K562 (cell line): ENCODE measurements around the gene DCAF7. TPM values are rescaled to one million over a fixed set of nuclear protein-coding genes. Genes with fewer than 3 reads are reported as not detected.

Experiments used
- BRCA1 ChIP-seq, 2 experiments: fragments of 450-650 bp in 1 of 2; sonication (generic) in 1 of 2; formaldehyde crosslinking in 1 of 2; IDR thresholded peaks; 2 replicates each; pipeline versions ENCODE4 v1.5.0 to v1.6.1; 2017 to 2020; ENCODE audit warnings: mild to moderate bottlenecking in 1 of 2, missing genetic modification reagents in 1 of 2
- CREBBP ChIP-seq: IDR thresholded peaks from one replicate; pipeline ENCODE4 v1.6.1; 2012; ENCODE audit warnings: low read depth, mild to moderate bottlenecking, control low read depth, inconsistent platforms, low read length
- CTBP1 ChIP-seq: fragments of 450-650 bp; IDR thresholded peaks from 2 replicates; pipeline ENCODE4 v1.6.1; 2016; ENCODE audit warnings: borderline replicate concordance
- E2F3 ChIP-seq: fragments of 250-450 bp; sonication (Bioruptor Pico); IDR thresholded peaks from 2 replicates; pipeline ENCODE4 v1.4.0; 2020; ENCODE audit warnings: mild to moderate bottlenecking
- ETS2 ChIP-seq: IDR thresholded peaks from 2 replicates; pipeline ENCODE4 v1.6.1; 2016; ENCODE audit warnings: borderline replicate concordance, missing genetic modification characterization, mild to moderate bottlenecking, moderate library complexity, missing compliant biosample characterization; ENCODE audit not compliant: poor library complexity, severe bottlenecking
- LARP7 ChIP-seq: fragments of 450-650 bp; IDR thresholded peaks from 2 replicates; pipeline ENCODE4 v1.6.1; 2016
- NR1H2 ChIP-seq: sonication (generic); formaldehyde crosslinking; IDR thresholded peaks from 2 replicates; pipeline ENCODE4 v1.4.0; 2020; ENCODE audit warnings: mild to moderate bottlenecking, missing genetic modification reagents
- SOX6 ChIP-seq: fragments of 450-650 bp; IDR thresholded peaks from 2 replicates; pipeline ENCODE4 v1.6.1; 2014; ENCODE audit warnings: mild to moderate bottlenecking
- SRSF3 ChIP-seq: fragments of 200-400 bp; formaldehyde crosslinking; IDR thresholded peaks from 2 replicates; pipeline ENCODE4 v1.6.1; 2016; ENCODE audit warnings: mild to moderate bottlenecking, low read length, moderate library complexity; ENCODE audit not compliant: insufficient read depth
- TEAD2 ChIP-seq: fragments of 450-650 bp; IDR thresholded peaks from 2 replicates; pipeline ENCODE4 v1.6.1; 2016; ENCODE audit warnings: missing genetic modification characterization, control low read depth, missing compliant biosample characterization
- TFAM ChIP-seq: fragments of 250-450 bp; sonication (Bioruptor Pico); conservative IDR thresholded peaks from 2 replicates; pipeline ENCODE4 v1.5.0; 2021; ENCODE audit warnings: mild to moderate bottlenecking, moderate library complexity
- ZNF224 ChIP-seq: sonication (generic); formaldehyde crosslinking; IDR thresholded peaks from 2 replicates; pipeline ENCODE4 v1.8.0; 2022; ENCODE audit warnings: mild to moderate bottlenecking, missing genetic modification reagents
- ZNF668 ChIP-seq: fragments of 250-450 bp; sonication (Bioruptor Pico); IDR thresholded peaks from 2 replicates; pipeline ENCODE4 v1.8.0; 2022; ENCODE audit warnings: mild to moderate bottlenecking, inconsistent platforms
- polyA plus RNA-seq, 8 experiments: library from polyadenylated mRNA; depleted of rRNA in 4 of 8; stranded (reverse) in 5 of 8; unstranded in 3 of 8; fragments of >200 nt; fragmentation: Nextera tagmentation in 2 of 8; fragmentation: Illumina TruSeq in 1 of 8; extraction: Ambion mirVana in 2 of 8; extraction: Trizol in 1 of 8; gene quantifications; 2 replicates each; pipeline versions ENCODE4 v1.2.1 to v1.2.3, GENCODE V29; 2011 to 2014; ENCODE audit warnings: inconsistent platforms in 1 of 8, missing spikeins in 1 of 8
- total RNA-seq, 7 experiments: library from RNA; depleted of rRNA in 6 of 7; stranded (reverse); fragments of >200 nt in 6 of 7; fragmentation: Illumina TruSeq in 2 of 7; extraction: Trizol in 2 of 7; gene quantifications; 2 replicates each; pipeline versions ENCODE4 v1.2.1 to v1.2.3, GENCODE V29; 2011 to 2021; ENCODE audit warnings: low replicate concordance in 1 of 7
- TF ChIP-seq, protein P1 (sequence below): sonication (generic); formaldehyde crosslinking; IDR thresholded peaks from 2 replicates; pipeline ENCODE4 v1.4.0; 2020; ENCODE audit warnings: mild to moderate bottlenecking, missing genetic modification reagents
- TF ChIP-seq, protein P2 (sequence below): fragments of 450-650 bp; IDR thresholded peaks from 2 replicates; pipeline ENCODE4 v1.6.1; 2016; ENCODE audit warnings: antibody characterized with exemption
- TF ChIP-seq, protein P3 (sequence below), 3 experiments: fragments of 200-800 bp in 1 of 3; sonication (Bioruptor generic) in 1 of 3; sonication (generic) in 1 of 3; formaldehyde crosslinking in 1 of 3; IDR thresholded peaks; 2 replicates each; pipeline versions ENCODE4 v1.6.1 to v1.8.0; 2016 to 2022; ENCODE audit warnings: mild to moderate bottlenecking in 2 of 3, missing compliant biosample characterization in 2 of 3, missing genetic modification characterization in 2 of 3, missing genetic modification reagents in 1 of 3
- TF ChIP-seq, protein P4 (sequence below): fragments of 450-650 bp; IDR thresholded peaks from 2 replicates; pipeline ENCODE4 v1.6.1; 2016; ENCODE audit warnings: missing biosample characterization, missing genetic modification characterization
- TF ChIP-seq, protein P5 (sequence below): sonication (generic); IDR thresholded peaks from 2 replicates; pipeline ENCODE4 v1.6.1; 2016

DCAF7 gene
- total and polyA plus RNA-seq, 9 of the 15 experiments (the other 6 are each of a cell fraction or from before 2014, with no cell fraction given), result 30.8 to 123 (median 40.2) TPM

DNA sequence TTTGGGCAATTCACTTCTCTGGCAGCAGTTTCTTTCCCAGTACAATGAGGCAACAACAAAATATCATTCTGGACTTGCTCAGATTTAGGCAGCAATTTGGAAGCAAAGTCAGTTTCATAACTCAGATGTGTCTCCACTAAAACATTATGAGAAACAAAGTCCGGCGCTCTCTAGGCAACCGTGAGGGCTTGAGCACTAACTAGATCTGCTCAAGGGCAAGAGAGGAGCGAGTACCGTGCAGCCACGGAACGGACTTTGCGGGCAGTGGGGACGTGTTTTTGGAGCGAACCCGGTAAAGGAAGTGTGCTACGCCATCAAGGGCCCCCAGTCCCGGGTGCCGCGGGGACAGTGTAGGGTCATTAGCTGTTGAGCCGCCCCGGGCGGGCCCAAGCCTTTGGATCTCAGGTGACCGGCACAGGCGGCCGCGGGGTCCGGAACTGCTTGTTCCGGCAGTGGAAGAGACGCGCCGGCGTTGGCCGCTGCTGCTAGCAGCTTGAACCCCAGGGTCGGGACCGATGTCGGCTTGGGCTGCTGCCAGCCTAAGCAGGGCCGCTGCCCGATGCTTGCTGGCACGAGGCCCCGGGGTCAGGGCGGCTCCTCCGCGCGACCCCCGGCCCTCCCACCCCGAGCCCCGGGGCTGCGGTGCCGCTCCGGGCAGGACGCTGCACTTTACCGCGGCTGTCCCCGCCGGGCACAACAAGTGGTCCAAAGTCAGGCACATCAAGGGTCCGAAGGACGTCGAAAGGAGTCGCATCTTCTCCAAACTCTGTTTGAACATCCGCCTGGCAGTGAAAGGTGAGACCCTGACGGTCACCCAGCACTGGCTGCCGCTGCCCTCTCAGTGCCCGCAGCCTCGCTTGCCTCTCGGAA, 50.5 kb downstream of the DCAF7 start, which contains the start of gene TACO1 (continued):
- no peak for TF ChIP-seq TFAM
- no peak for TF ChIP-seq TEAD2 (tag)
- 0 out of 2 replicates have a peak, but pooled peaks have one; percentile 29 for TF ChIP-seq E2F3 (CRISPR knock-in tag)
- TF ChIP-seq SOX6, result peak; percentile 64
- TF ChIP-seq, protein P1, sequence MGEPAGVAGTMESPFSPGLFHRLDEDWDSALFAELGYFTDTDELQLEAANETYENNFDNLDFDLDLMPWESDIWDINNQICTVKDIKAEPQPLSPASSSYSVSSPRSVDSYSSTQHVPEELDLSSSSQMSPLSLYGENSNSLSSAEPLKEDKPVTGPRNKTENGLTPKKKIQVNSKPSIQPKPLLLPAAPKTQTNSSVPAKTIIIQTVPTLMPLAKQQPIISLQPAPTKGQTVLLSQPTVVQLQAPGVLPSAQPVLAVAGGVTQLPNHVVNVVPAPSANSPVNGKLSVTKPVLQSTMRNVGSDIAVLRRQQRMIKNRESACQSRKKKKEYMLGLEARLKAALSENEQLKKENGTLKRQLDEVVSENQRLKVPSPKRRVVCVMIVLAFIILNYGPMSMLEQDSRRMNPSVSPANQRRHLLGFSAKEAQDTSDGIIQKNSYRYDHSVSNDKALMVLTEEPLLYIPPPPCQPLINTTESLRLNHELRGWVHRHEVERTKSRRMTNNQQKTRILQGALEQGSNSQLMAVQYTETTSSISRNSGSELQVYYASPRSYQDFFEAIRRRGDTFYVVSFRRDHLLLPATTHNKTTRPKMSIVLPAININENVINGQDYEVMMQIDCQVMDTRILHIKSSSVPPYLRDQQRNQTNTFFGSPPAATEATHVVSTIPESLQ, result no peak
- TF ChIP-seq ETS2, result no peak
- TF ChIP-seq, protein P2, sequence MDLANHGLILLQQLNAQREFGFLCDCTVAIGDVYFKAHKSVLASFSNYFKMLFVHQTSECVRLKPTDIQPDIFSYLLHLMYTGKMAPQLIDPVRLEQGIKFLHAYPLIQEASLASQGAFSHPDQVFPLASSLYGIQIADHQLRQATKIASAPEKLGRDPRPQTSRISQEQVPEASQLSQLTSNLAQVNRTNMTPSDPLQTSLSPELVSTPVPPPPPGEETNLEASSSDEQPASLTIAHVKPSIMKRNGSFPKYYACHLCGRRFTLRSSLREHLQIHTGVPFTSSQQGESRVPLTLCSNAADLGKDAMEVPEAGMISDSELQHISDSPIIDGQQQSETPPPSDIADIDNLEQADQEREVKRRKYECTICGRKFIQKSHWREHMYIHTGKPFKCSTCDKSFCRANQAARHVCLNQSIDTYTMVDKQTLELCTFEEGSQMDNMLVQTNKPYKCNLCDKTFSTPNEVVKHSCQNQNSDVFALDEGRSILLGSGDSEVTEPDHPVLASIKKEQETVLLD, result 0 out of 2 replicates have a peak, but pooled peaks have one; percentile 16
- no peak for TF ChIP-seq BRCA1 (IDR thresholded peaks at IDR 0.05)
- no peak for TF ChIP-seq BRCA1 (CRISPR knock-in tag; IDR thresholded peaks at IDR 0.05)
- TF ChIP-seq, protein P3, sequence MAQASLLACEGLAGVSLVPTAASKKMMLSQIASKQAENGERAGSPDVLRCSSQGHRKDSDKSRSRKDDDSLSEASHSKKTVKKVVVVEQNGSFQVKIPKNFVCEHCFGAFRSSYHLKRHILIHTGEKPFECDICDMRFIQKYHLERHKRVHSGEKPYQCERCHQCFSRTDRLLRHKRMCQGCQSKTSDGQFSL (CRISPR knock-in tag; IDR thresholded peaks at IDR 0.05), result 0 out of 2 replicates have a peak, but pooled peaks have one; percentile 40
- TF ChIP-seq, protein P3 (tag; IDR thresholded peaks at IDR 0.05), result no peak
- no peak for TF ChIP-seq NR1H2 (CRISPR knock-in tag)
- no peak for TF ChIP-seq SRSF3
- TF ChIP-seq, protein P4, sequence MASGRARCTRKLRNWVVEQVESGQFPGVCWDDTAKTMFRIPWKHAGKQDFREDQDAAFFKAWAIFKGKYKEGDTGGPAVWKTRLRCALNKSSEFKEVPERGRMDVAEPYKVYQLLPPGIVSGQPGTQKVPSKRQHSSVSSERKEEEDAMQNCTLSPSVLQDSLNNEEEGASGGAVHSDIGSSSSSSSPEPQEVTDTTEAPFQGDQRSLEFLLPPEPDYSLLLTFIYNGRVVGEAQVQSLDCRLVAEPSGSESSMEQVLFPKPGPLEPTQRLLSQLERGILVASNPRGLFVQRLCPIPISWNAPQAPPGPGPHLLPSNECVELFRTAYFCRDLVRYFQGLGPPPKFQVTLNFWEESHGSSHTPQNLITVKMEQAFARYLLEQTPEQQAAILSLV (tag), result no peak
- TF ChIP-seq, protein P5, sequence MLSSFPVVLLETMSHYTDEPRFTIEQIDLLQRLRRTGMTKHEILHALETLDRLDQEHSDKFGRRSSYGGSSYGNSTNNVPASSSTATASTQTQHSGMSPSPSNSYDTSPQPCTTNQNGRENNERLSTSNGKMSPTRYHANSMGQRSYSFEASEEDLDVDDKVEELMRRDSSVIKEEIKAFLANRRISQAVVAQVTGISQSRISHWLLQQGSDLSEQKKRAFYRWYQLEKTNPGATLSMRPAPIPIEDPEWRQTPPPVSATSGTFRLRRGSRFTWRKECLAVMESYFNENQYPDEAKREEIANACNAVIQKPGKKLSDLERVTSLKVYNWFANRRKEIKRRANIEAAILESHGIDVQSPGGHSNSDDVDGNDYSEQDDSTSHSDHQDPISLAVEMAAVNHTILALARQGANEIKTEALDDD, result 0 out of 2 replicates have a peak, but pooled peaks have one; percentile 53
- TF ChIP-seq CTBP1, result peak; percentile 78; the same call in 1 of the 2 replicates
- TF ChIP-seq CREBBP, result no peak
- no peak for TF ChIP-seq LARP7
- no peak for TF ChIP-seq ZNF224 (CRISPR knock-in tag)
- TF ChIP-seq ZNF668, result no peak
